ENCODE data around the gene SERF1B.
"Not testable (repeated sequence)": the region's sequence is repeated elsewhere in the genome, so short reads cannot be mapped to it uniquely, and the experiment has no call there.

SERF1B gene

DNA sequence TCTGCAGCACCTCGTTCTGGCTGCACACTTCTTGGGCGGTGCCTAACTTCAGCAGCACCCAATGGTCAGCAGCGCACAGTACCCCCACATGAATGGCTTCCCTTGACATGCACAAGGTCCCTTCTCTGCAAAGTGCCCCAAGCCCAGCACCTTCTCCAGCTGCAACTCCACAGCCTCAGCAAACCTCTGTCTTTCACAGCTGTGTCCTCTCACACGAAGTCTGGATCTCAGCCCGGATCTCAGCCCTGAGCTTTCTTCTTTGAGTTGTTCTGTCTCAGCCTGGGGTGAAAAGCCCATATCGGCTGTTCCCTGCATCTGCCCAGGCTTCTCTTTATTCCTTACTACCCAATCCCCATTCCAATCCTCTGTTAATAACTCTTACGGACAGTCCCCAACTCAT, 66.7 kb downstream of the SERF1B start:
- H3K36me3 ChIP-seq (ENCODE audit: insufficient read depth, insufficient read length, low read length); H3K9ac ChIP-seq (ENCODE audit: insufficient read length, low read depth); H3K27me3 ChIP-seq (ENCODE audit: insufficient read depth, insufficient read length); H3K4me1 ChIP-seq (ENCODE audit: insufficient read depth, insufficient read length); DNase-seq (ENCODE audit: low read depth, low spot score); H3K9me3 ChIP-seq (ENCODE audit: insufficient read depth, low read length); H3K4me3 ChIP-seq (ENCODE audit: insufficient read length, low read depth): not testable (repeated sequence)

Data from NT2/D1 (cell line).